Measurements from ENCODE around the gene CYTH3. TPM values are rescaled to one million over a fixed set of nuclear protein-coding genes. Genes with fewer than 3 reads are reported as not detected.

Gene CYTH3
- total and polyA plus RNA-seq, 2 of the 13 experiments (the other 11 are each of a cell fraction or from before 2014, with no cell fraction given), result 3.1 to 3.8 TPM

- TF ChIP-seq SNAPC2 (CRISPR knock-in tag; IDR thresholded peaks at IDR 0.05) (0 out of 2 replicates have a peak, but pooled peaks have one; percentile 49), FOXP1 (IDR thresholded peaks at IDR 0.05) (no peak), FOXP1 (CRISPR knock-in tag; IDR thresholded peaks at IDR 0.05) (no peak), ZGPAT (CRISPR knock-in tag; IDR thresholded peaks at IDR 0.05) (no peak), HMGXB4 (CRISPR knock-in tag; IDR thresholded peaks at IDR 0.05; ENCODE audit: borderline replicate concordance in 1 of 2, low read depth in 1 of 2) (0 out of 4 replicates have a peak, but pooled peaks of 1 of the 2 experiments have one; percentile 5), ZNF879 (CRISPR knock-in tag; IDR thresholded peaks at IDR 0.05) (no peak), HOXA5 (CRISPR knock-in tag; IDR thresholded peaks at IDR 0.05) (0 out of 2 replicates have a peak, but pooled peaks have one; percentile 8)
These were observed 1.3 kb downstream of the CYTH3 start (continued) for GRCh38 chr7:6271060-6271658.

GRCh38 chr7:6269527-6269926, 2.9 kb downstream of the CYTH3 start:
- ATAC-seq, result no peak
- H3K27ac ChIP-seq (ENCODE audit: extremely low read length, insufficient read depth, low read length), result no peak overlapping the region
- in situ Hi-C loops (cut with HindIII; ENCODE audit: extremely low pct_ligation_motif_present, low pct_unique_long_range_greater_than_20kb) (no loop called here), intact Hi-C loops (cut with micrococcal nuclease; ENCODE audit: unreplicated experiment) (no loop called here)
- H3K9ac ChIP-seq (ENCODE audit: insufficient read depth, low read depth, low read length), result no peak overlapping the region
- TF ChIP-seq ZNF781 (CRISPR knock-in tag; IDR thresholded peaks at IDR 0.05; ENCODE audit: borderline replicate concordance, not compliant biosample characterization) (no peak), ZNF790 (CRISPR knock-in tag; IDR thresholded peaks at IDR 0.05; ENCODE audit: borderline replicate concordance) (no peak), PAXIP1 (CRISPR knock-in tag; conservative IDR thresholded peaks at IDR 0.05) (no peak), CREM (IDR thresholded peaks at IDR 0.05) (no peak), CREM (CRISPR knock-in tag; IDR thresholded peaks at IDR 0.05) (no peak), ZNF224 (CRISPR knock-in tag; IDR thresholded peaks at IDR 0.05) (no peak), IKZF1 (IDR thresholded peaks at IDR 0.05) (no peak)
- H3K9me3 ChIP-seq (ENCODE audit: low read length), result no peaks in the 10 kb centered on the region
- peaks cover 0 to 32% of the 10 kb centered on the region in 2 experiments; a peak in 3 of 5 replicates for H3K27me3 ChIP-seq (ENCODE audit: control insufficient read depth in 1 of 2, insufficient read depth in 2 of 2, low read length in 2 of 2)
- H3K36me3 ChIP-seq (replicated peaks in 1 of 2; ENCODE audit: control insufficient read depth in 1 of 2, insufficient read depth in 2 of 2, low read length in 2 of 2), result no peaks in the 10 kb centered on the region
- H4K20me1 ChIP-seq (ENCODE audit: insufficient read depth, low read length), result 0 out of 2 replicates have a peak, but pooled peaks cover 6% of the 10 kb centered on the region
- H2AFZ ChIP-seq (ENCODE audit: low read length), result no peak overlapping the region
- WGBS (ENCODE audit: low lambda C conversion rate), result 63% methylated on average over 4 of the region's 4 CpGs
- H3K4me2 ChIP-seq (ENCODE audit: low read depth, low read length), result no peak overlapping the region
- H3K4me3 ChIP-seq (replicated peaks in 1 of 3; ENCODE audit: insufficient read depth in 1 of 3, low read depth in 2 of 3, low read length in 3 of 3), result no peak overlapping the region
- peaks cover 31% of the 10 kb centered on the region for H3K4me1 ChIP-seq (ENCODE audit: insufficient read depth, low read length)
- no peak for DNase-seq (ENCODE audit: low spot score)
- no peak for FAIRE-seq
- H3K79me2 ChIP-seq (ENCODE audit: insufficient read depth, low read length), result no peaks in the 10 kb centered on the region
- CTCF ChIA-PET (ENCODE audit: low intra/inter-chr PET ratio, low total read pairs), result no interaction called here
- BruUV-seq (replicated peaks), result no TSS peak
- POLR2A ChIA-PET, result no interaction called here
